Measurements from ENCODE around the gene AP1G1.
"Not testable (repeated sequence)": the region's sequence is repeated elsewhere in the genome, so short reads cannot be mapped to it uniquely, and the experiment has no call there.

The AP1G1 gene

DNA sequence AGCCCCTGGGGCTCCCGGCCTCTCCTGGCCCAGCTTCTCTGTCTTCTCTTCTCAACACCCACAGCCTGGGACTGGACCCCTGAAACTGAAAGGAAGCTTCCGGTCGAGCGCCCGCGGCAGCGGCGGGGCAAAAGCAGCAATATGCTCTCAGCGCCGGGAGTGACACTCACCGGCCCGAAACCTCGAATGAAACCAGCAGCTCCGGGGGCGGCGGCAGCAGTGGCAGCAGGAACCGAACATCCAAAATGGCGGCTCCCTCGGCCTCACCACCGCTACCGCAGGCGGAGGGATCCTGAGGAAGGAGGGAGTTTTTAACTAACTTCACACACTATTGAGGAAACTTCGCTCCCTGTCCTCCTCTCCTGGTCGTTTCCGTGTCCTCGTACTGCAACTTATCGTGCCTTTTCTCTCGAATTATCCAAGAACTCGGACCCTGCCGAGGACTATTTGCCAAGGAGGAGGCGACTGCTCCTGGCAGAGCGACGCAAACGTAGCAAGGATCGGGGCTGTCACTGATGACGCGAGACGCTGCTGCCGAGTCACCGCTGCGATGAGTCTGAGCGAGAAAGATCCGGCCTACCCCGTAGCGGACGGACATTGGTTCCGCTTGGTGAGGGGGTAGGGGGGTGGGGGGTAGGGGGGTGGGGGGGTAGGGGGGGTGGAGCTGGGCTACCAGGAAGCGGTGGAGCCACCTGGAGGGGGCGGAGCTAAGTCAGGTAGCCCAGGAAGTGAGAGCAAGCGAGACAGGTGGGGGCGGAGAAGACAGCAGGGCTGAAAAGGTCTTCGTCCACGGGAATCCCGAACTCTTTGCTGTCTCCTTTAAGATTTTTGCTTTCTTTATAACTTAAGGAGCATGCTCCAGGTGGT, at the start of gene AP1G1:
Gene AP1G1 (minus strand): TSS at position 242 of the 867 bp plus-strand sequence. CDS start 19,355 bp downstream, outside the sequence.
- peak; percentile 78 for DNase-seq

DNA sequence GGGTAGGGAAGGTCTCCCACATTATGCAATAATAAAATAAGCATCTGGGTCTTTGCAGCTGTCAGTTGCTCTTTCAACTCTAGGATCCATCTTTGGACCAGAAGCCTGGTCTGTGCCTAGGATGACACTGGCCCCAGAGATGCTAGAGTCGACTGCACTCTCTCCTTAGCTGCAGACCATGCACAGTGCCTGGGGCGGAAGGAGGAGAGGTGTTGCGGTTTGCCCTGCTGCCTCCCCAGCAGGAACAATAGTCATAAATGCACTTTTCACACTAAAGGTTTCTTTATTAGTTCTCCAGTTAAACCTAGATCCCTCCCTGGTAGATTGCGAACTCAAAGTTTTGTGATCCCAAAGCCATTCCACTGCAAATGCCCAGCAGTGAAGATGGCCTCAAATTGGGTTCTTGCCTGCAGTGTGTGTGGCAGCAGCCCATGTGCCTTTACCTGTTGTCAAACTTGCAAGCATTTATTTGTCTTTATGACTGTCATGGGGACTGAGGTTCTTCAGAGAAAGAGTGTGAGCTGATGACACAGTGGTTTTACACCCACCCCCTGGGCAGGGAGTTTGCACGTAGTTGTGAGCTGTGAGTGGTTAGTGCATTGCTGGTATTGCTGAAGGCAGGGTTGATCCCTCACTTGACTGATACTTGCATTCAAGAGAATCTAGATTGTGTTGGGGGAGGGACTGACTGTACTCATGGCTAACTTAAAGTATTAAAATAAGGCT, 47.5 kb upstream of the AP1G1 start:
- no peak for DNase-seq

DNA sequence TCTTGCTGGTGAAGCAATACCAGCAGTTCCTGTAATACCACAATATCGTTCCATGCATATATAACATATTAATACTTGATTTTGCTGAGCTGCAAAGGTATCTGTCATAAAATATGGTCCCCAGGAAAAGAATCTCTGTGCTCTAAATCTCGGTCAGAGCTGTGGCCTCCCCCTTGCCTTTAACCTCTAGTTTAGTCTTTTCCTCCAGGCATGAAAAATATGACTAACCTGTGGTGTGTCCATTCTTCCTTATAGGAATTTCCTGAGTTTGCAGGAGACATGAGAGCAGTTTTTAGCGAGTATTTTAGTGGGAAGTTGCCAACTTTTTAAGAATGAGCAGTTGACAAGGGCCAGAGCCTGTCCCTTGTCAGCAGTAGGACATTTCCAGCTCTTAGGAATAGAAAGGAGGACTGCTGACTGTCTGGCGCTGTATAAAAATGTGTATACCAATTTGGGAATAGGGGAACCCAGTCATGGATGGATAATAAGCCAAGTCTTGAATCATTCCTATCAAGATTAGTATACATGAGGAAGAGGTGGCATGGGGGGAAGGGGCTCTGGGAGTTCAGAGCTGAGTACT, 45.8 kb upstream of the AP1G1 start:
- DNase-seq, result no peak

DNA sequence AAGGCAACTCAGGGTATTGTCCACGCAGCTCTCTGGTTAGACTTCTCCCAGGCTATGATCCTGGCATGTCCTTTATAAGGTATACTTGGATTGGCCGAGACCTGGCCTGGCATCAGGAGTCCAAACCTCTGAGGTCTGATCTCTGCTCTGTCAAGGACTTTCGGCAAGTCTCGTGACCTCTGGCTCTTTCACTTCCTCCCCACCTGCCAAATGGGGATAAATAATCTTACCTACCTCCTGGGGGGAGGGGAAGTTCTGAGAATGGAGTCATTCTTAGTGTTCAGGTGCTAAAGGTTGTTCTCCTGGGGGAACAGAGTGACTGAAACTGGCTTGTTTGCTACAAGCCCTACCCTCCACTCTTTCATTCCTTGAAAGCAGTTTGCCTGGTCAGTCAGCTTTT, 44.8 kb upstream of the AP1G1 start:
- DNase-seq, result no peak

DNA sequence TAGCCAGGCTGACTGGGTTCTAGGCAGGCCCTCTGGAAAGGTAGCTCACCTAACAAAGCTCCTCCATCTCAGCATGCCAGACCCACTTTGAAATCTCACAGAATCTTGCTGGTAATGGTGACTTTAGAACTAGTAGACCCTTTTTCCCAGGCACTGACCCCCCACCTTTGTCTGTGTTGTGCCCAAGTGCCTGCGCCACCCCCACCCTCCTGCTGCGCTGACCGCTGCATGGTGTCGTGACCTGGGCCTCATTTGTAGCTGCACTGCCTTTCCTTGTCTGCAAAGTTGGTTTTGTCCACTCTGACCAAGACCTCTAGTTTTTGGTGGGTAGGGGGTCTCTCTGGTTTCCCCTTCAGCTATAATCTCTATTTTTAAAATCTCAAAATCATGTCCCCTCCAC, 43.9 kb upstream of the AP1G1 start:
- no peak for DNase-seq

DNA sequence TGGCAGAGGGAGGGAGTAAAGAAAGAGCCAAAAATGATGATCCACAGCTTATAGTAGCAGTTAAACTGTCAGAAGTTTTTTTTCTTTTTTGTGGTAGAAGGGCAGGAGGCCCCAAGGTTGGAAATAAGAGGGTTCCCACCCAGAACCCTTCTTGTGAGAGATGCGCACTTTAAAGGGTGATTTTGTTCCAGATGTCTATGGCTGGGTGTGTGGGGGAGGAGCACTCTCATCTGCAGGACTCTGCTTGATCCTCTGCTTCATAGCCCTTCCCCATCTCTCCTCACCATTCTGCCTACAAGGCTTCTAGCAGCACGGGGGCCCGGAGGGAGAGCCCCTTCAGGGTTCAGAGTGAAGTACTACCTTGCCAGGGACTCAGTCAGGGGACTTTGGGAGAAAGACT, 43.5 kb upstream of the AP1G1 start:
- no peak for DNase-seq

DNA sequence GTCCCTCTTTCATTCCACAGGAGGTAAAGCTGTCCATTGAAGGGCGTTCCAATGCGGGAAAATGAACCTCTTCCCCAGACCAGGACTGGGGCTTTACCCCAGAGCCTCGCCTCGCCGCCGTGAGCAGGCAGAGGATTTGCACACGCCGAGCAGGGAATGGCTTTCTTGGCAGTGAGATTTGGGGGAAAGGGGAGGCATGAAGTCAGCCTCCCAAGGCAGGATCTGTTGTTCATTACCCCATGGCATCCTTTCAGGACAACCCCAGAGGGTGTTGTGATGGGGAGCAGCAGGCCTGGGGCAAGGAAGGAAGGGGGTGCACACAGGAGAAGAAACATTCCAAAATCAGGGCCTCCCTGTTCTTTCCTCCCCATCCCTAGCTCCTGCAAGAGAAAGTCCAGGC, 43.1 kb upstream of the AP1G1 start:
- DNase-seq, result no peak

DNA sequence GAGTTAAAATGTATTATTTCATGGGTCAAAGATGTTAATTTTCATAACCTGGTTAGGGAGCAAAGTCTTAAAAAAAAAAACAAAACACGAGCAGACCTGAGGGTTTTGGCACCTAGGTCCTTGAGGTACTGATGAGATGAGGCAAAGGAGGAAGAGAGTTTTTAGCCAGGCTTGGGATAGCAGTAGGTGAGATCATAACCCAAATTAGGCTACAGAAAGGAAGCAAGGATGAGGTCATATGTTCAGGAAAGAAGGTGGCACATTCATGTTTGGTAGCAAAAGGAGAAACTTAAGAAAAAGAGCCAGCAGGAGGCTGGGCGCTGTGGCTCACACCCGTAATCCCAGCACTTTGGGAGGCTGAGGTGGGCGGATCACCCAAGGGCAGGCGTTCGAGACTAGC, 40.0 kb upstream of the AP1G1 start:
- DNase-seq, result no peak

DNA sequence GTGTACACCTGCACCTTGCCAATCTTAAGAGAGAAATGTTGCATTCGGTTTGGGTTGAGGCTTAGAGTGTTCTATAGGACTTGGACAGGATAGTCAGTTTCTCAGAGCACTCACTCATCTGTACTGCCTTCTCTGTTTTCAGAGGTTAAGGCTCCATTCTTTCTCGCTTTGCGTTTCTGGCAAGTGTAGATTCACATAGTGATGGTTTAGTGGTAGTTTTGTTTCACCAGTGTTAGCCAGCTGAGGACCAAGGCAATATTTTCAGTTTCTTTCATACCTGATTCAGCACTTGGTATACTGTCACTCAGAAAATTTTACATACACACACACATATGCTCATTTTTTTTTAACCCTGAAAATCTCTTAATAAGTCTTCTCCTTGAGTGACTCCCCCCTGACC, 38.5 kb upstream of the AP1G1 start:
- no peak for DNase-seq

DNA sequence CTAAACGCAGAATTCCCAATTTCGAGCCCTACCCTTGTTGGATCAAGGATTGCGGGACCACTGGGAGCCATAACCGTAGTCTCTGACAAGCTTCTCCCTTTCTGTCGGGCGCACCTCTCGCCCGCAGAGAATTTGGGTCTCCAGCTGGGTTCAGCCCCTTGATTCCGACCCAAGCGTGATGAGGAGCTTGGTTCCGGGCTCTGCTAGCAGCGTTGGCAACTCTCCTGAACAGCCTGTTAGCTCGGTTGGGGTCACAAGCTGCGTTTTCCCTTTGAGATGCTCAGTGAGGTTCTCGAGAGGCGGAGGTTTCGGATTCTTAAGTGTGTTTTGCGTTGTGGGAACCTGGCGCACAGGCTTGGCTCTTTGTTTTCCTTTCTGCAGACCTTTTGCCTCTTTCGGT, 37.8 kb upstream of the AP1G1 start:
- DNase-seq, result no peak

DNA sequence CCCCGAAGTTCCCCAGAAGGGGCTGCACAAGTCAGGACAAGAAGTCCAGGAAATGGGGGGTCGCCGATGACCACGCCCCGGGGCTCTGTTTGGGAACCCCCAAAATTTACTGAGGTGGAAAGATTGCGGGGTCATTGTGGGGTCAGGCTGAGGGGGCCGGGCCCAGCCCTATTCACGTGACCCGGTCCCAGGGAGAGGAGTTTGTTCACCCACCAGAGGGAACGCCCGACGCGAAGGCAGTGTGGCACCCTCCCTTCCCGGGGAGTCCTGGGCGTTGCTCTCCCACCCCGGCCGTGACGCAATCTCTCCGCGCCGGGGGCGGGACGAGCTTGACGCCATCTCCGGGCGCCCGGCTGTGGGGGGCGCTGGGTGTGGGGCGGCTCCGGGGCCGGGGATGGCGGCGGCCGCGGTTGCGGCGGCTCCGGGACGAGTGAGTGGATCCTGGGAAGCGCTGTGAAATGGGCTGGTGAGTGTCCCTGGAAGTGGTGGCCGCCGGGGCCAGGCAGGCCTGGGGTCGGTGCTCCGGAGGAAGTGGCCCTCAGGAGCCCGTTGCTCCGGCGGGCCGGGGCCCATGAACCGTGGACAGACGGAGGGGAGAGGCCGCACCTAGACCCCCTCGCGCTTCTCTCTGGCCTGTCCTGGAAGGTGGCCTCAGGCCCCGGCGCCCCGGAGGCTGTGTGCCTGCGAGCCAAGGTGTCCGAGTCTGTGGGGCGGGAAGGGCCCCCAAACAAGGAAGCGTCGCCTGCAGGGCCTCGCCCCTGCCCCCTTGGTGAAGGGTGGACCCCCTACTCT, 37.2 kb upstream of the AP1G1 start, which contains the start of gene ATXN1L:
Gene ATXN1L (plus strand): TSS at position 338 of the 792 bp plus-strand sequence. CDS start 3,765 bp downstream, outside the sequence.
- DNase-seq, result peak; percentile 39

DNA sequence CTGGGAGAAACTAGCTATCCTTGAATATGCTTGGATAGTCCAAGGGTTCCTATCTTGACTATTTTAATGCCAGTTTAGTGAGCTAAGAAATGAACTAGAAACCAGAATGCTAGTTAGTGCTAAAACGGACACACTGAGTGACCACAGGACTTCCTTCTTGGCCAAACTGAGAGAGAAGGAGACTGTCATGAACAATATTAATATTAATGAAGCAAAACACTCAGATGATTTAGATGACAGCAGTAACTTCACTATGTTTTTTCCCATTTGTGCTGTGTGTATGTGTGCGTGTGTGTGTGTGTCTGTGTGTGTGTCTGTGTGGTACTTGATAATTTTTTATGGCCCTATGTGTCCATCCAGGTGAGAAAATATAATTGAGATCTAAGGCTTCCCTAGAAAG, 34.9 kb upstream of the AP1G1 start:
- no peak for DNase-seq

DNA sequence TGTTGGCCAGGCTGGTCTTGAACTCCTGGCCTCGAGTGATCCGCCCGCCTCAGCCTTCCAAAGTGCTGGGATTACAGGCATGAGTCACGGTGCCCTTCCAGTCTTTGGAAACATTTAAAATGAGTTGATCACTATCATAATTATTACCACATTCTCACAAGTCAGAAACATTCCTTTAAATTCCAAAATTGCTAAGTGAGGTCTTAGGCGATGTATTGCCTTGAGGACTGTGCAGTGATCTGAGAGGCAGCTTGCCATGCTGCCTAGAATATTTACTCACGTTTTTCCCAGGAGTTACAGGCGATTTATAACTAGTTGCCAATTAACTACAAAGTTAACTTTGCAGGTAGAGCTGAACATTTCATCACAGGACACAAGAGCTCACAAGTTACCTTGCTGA, 31.4 kb upstream of the AP1G1 start:
- DNase-seq, result no peak

DNA sequence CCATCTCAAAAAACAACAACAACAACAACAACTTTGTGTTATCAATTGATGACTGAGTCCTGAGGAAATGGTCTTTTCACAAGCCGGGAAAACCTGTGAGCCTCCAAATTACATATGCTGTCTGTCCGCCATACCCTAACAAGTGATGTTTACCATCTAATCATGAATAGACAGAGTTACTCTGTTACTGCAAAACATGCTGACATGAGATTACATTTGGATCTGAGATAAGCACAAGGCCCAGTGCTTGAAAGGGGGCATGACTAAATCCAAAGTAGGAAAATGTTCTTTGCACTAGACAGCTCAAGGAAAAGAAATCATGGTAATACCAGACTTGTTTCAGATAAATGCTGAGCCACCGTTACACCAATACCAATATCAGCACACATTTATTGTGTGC, 28.5 kb upstream of the AP1G1 start:
- DNase-seq, result no peak

DNA sequence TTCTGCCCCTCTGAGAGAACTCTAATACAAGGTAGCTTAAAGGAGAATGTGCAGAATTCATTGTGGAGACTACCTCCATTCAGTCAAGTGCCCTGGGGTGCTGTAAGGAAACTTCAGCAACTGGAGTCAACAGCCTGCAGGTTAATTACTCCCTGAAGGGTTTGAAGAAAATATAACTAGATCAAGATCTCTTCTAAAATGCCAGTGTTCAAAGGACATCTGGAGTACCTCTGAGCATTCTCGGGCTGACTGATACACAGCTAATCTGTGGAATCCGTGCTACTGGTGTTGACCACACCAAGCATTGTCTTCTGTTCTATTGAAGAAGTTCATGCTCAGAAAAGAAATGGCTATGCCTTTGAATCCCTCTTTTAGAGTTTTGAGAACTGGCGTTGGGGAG, 25.7 kb upstream of the AP1G1 start:
- no peak for DNase-seq

DNA sequence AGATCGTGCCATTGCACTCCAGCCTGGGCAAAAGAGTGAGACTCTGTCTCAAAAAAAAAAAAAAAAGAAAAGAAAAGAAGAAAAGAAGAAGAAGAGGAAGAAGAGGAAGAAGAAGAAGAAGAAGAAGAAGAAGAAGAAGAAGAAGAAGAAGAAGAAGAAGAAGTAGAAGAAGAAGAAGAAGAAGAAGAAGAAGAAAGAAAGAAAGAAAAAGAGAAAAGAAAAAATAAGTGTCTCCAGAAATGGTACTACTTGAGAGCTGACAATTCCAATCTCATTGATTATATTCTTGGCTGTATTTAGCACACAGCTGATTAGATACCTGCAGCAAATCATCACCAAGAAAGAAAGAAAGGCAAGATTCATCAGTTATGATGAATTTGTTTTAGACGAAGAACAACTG, 23.5 kb upstream of the AP1G1 start:
- DNase-seq, result not testable (repeated sequence)

DNA sequence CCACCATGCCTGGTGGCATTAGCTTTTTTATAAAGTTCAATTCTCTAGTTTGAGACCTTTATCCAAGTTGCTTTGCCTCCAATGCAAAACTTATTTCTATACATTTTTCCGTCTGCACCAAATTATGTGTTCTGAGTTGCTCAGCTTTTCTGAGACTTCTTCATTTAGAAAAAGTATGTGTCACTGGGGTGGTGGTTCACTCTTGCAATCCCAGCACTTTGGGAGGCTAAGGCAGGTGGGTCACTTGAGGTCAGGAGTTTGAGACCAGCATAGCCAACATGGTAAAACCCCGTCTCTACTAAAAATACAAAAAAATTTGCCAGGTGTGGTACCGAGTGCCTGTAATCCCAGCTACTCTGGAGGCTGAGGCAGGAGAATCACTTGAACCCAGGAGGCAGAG, 23.1 kb upstream of the AP1G1 start:
- not testable (repeated sequence) for DNase-seq

DNA sequence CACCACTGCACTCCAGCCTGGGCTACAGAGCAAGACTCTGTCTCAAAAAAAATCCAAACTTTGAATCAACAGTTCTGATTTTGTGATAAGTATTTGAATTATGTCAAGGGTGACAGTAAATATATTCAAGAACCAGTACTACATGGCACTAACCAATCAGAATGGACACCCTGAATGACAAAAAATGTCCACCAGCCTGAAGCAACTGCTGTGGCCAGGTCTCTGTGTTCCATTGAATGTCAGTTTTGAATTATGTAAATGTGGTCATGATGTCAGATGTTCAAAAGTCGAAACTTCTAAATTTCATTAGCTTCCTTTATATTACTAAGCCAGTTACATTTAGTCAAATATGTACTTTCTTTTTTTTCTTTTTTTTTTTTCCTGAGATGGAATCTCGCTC, 21.7 kb upstream of the AP1G1 start:
- no peak for DNase-seq

DNA sequence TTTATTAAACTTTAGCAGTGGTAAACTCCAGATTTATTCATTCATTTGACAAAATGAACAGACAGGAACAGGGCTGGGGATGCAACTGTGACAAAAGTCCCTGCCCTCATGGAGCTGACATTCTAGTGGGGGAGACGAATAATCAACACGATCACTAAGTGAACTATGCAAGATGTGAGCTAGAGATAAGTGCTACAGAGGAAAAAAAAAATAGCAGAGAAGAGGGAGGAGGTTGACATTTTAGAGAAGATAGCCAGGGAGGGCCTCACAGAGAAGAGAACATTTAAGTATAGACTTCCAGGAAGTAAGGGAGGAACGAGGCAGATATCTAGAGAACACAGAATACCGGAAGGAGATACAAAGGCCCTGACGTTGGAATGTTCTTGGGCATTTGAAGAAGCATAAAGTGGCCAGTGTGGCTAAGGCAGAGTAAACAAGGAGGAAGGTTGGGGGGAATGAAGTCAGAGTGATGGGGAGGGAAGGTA, 17.9 kb upstream of the AP1G1 start:
- DNase-seq, result no peak

DNA sequence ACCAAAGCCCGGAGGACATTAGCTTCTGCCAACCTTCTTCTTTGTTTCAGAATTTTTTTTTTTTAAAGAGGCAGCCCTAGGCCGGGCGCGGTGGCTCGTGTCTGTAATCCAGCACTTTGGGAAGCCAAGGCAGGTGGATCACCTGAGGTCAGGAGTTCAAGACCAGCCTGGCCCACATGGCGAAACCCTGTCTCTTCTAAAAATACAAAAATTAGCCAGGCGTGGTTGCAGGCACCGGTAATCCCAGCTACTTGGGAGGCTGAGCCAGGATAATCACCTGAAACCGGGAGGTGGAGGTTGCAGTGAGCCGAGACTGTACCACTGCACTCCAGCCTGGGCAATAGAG, 8.5 kb upstream of the AP1G1 start:
- not testable (repeated sequence) for DNase-seq

DNA sequence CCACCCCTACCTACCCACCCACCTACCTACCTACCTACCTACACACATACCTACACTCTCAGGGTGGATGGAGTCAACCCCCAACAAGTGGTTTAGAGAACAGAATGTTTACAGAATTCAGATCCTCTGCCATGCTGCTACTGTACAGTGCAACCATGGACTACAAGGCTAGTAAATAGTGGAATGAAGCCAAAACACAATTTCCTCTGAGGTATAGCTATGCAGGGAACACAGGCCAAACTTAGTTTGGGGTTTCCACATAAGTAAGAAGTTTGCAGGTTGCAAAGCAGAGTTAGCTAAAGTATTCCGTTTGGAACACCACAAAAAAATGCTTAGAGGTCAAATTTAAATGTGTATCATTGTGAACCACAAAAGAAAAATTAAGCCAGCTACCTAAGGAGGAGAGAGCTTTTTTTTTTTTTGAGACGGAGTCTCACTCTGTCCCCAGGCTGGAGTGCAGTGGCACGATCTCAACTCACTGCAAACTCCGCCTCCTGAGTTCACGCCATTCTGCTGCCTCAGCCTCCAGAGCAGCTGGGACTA, 2.7 kb upstream of the AP1G1 start:
- no peak for DNase-seq

DNA sequence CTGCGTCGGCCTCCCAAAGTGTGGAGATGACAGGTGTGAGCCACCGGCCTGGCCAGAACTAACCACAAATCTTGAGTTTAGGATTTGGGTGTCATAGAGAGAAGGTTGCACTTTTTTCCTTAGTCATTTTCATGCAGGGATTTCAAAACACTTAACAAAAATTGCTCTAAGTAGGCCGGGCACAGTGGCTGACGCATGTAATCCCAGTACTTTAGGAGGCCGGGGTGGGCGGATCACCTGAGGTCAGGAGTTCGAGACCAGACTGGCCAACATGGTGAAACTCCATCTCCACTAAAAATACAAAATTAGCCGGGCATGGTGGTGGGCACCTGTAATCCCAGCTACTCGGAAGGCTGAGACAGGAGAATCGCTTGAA, 1.5 kb upstream of the AP1G1 start:
- DNase-seq, result not testable (repeated sequence)
